Measurements from ENCODE around the gene EPB41L4B.
"Not testable (repeated sequence)": the region's sequence is repeated elsewhere in the genome, so short reads cannot be mapped to it uniquely, and the experiment has no call there.

The EPB41L4B gene

DNA sequence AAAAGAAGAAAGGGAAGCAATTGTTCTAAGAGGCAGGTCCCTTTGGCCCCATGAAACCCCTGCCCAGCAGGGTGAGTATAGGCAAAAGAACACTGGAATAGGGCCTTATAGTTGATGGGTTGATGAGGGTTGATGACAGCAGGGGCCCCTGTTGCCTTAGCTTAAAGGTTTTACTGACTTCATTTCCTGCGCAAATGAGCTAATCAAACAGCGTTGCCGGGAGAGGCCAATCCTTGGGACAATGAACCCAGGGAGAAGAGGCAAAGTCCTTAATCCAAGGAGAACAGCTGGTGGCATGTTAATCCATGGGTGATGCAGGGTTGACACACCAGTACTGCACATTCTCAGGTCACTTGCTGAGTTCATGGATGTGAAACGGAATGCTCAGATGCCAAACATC lies 22.0 kb upstream of the EPB41L4B start:
- H3K9me3 ChIP-seq (ENCODE audit: control insufficient read depth, low read length) = no peaks in the 10 kb centered on the region
- no peaks in the 10 kb centered on the region for H3K4me1 ChIP-seq (ENCODE audit: control insufficient read depth, insufficient read depth, low read length, poor library complexity, severe bottlenecking)
- WGBS, 2 experiments (ENCODE audit: insufficient coverage in 2 of 2) = 90 to 95% methylated on average over 4 of the region's 4 CpGs
- no peak overlapping the region for H3K27ac ChIP-seq (ENCODE audit: low read depth, low read length, severe bottlenecking)
- no peak overlapping the region for H3K4me3 ChIP-seq (ENCODE audit: extremely low read depth, insufficient read depth, low read length, poor library complexity, severe bottlenecking)
- no peaks in the 10 kb centered on the region for H3K36me3 ChIP-seq (ENCODE audit: control insufficient read depth, insufficient read depth, low read length)

DNA sequence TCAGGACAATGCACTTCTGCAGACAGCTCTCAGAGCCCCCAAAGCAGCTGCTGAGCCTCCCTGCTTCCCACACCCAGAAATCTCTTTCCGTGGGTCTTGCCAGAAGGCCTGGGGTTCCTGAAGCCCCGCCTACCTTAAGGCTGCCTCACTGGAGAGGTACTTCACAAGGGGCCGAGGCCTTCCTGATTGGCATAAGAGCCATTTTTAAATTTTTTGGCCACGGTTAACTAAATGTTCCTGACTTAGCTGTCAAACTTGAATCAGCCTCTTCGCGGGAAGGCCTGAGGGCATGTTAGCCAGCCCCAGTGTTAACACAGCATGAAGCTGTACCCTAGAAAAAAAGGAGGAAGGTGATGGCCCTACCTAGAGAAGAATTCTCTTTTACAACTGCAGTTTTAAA lies 20.7 kb upstream of the EPB41L4B start:
- Histone ChIP-seq H3K27ac (ENCODE audit: low read depth, low read length, severe bottlenecking) (no peak overlapping the region), H3K4me1 (ENCODE audit: control insufficient read depth, insufficient read depth, low read length, poor library complexity, severe bottlenecking) (no peaks in the 10 kb centered on the region), H3K4me3 (ENCODE audit: extremely low read depth, insufficient read depth, low read length, poor library complexity, severe bottlenecking) (no peak overlapping the region), H3K9me3 (ENCODE audit: control insufficient read depth, low read length) (no peaks in the 10 kb centered on the region), H3K36me3 (ENCODE audit: control insufficient read depth, insufficient read depth, low read length) (no peaks in the 10 kb centered on the region)
- 57 to 66% methylated on average over 5 of the region's 6 CpGs for WGBS, 2 experiments (ENCODE audit: insufficient coverage in 2 of 2)

DNA sequence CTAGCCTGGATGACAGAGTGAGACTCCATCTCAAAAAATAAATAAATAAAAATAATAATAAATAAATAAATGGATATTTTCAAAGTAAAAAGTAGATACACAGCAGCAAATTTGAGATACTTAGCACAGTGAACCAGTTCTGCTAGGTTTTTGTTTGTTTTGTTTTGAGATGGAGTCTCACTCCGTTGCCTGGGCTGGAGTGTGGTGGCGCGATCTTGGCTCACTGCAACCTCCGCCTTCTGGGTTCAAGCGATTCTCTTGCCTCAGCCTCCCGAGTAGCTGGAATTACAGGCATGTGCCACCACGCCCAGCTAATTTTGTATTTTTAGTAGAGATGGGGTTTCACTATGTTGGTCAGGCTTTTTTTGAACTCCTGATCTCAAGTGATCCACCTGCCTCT lies 20.1 kb upstream of the EPB41L4B start:
- H3K4me3 ChIP-seq (ENCODE audit: extremely low read depth, insufficient read depth, low read length, poor library complexity, severe bottlenecking); H3K4me1 ChIP-seq (ENCODE audit: control insufficient read depth, insufficient read depth, low read length, poor library complexity, severe bottlenecking): not testable (repeated sequence)
- 60 to 81% methylated on average over 1 to 4 of the region's 7 CpGs for WGBS, 2 experiments (ENCODE audit: insufficient coverage in 2 of 2)

DNA sequence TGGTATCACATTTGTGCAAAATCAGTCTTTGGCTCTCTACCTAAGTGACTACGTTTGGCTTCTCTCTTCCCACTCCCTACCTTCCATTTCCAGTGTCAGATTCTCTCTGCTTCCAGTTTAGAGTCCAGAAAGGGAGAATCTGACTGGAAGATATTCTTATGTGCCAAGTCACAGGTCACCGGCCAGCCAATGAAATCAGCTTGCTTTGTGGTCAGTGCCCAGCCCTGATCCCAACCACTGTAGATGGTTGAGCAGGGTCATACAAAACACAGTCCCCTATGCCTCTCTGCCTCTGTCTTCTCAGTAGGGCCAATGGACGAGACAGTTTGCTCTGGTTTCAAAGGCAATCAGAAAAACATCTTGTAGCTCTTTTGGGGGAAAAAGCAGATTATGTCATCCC lies 15.6 kb upstream of the EPB41L4B start:
- Histone ChIP-seq H3K9me3 (ENCODE audit: control insufficient read depth, low read length) (no peaks in the 10 kb centered on the region), H3K4me3 (ENCODE audit: extremely low read depth, insufficient read depth, low read length, poor library complexity, severe bottlenecking) (no peak overlapping the region), H3K36me3 (ENCODE audit: control insufficient read depth, insufficient read depth, low read length) (no peaks in the 10 kb centered on the region), H3K4me1 (ENCODE audit: control insufficient read depth, insufficient read depth, low read length, poor library complexity, severe bottlenecking) (no peaks in the 10 kb centered on the region), H3K27ac (ENCODE audit: low read depth, low read length, severe bottlenecking) (no peak overlapping the region)
- 73 to 93% methylated on average over 2 of the region's 3 CpGs for WGBS, 2 experiments (ENCODE audit: insufficient coverage in 2 of 2)

More for the DNA sequence above, 20.1 kb upstream of the EPB41L4B start:
- H3K36me3 ChIP-seq (ENCODE audit: control insufficient read depth, insufficient read depth, low read length); H3K27ac ChIP-seq (ENCODE audit: low read depth, low read length, severe bottlenecking); H3K9me3 ChIP-seq (ENCODE audit: control insufficient read depth, low read length): not testable (repeated sequence)

DNA sequence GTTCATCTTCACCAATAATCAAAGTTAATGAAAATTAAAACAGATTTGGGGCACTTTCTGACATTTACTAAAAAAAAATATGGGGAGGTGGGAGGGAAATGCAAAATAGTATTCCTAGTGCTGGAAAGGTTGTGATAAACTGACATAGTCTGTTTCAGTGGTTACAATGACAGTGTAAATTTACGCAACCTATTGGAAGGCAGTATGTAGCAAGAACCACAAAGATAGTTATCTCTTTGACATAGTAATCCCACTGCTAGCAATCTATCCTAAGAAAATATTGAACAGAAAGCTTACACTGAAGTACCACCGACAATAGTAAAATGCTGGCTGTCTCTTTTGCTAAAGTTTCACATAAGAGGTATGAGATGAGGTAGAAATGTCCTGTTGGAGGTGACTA lies 15.1 kb upstream of the EPB41L4B start:
- no peaks in the 10 kb centered on the region for H3K4me1 ChIP-seq (ENCODE audit: control insufficient read depth, insufficient read depth, low read length, poor library complexity, severe bottlenecking)
- H3K36me3 ChIP-seq (ENCODE audit: control insufficient read depth, insufficient read depth, low read length) = no peaks in the 10 kb centered on the region
- no peaks in the 10 kb centered on the region for H3K9me3 ChIP-seq (ENCODE audit: control insufficient read depth, low read length)
- H3K4me3 ChIP-seq (ENCODE audit: extremely low read depth, insufficient read depth, low read length, poor library complexity, severe bottlenecking) = no peak overlapping the region
- no peak overlapping the region for H3K27ac ChIP-seq (ENCODE audit: low read depth, low read length, severe bottlenecking)
- 90% methylated on average over 2 of the region's 2 CpGs; no CpG with 5 or more reads in 1 of the 2 experiments for WGBS, 2 experiments (ENCODE audit: insufficient coverage in 2 of 2)

DNA sequence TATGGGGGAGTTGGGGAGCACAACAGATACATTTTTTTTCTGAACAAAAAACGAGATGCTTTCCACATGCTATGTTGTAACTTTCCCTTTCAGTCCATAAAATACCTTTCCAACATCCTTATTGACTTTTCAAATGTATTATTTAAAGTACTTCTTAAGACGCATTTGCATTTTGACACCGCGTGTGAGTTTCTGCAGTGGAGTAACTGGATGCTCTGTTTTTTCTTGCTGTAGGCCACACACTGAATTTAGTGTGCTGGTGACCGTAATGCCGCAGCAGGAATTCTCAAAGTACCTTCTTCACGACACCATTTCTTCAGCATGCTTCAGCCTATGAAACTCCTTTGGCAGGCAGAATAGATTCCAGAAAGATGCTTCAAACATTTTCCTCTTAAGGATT lies 14.3 kb upstream of the EPB41L4B start:
- H3K36me3 ChIP-seq (ENCODE audit: control insufficient read depth, insufficient read depth, low read length) = no peaks in the 10 kb centered on the region
- H3K4me3 ChIP-seq (ENCODE audit: extremely low read depth, insufficient read depth, low read length, poor library complexity, severe bottlenecking) = no peak overlapping the region
- H3K4me1 ChIP-seq (ENCODE audit: control insufficient read depth, insufficient read depth, low read length, poor library complexity, severe bottlenecking) = no peaks in the 10 kb centered on the region
- H3K9me3 ChIP-seq (ENCODE audit: control insufficient read depth, low read length) = no peaks in the 10 kb centered on the region
- 100% methylated on average over 3 of the region's 7 CpGs for WGBS, 2 experiments (ENCODE audit: insufficient coverage in 2 of 2)
- no peak overlapping the region for H3K27ac ChIP-seq (ENCODE audit: low read depth, low read length, severe bottlenecking)

DNA sequence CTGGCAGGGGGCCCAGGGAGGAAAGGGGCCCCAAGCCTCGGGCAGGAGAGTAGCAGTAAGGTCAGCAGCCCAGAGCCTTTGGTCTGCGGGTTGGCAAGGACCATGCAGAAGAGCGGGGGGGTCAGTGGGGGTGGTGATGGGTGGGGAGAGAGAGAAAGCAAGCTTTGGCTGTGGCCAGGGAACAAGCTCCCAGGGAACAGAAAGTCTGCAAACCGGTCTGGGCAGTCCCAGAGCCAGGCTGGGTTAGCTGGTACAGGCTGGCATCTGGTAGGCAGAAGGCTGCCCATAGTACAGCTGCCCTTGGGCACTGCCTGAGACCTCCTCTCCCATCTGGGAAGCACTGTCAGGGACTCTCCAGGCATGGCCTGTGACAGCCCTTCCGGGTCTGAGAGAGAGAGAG lies 10.5 kb upstream of the EPB41L4B start:
- 73 to 92% methylated on average over 4 of the region's 5 CpGs for WGBS, 2 experiments (ENCODE audit: insufficient coverage in 2 of 2)
- H3K9me3 ChIP-seq (ENCODE audit: control insufficient read depth, low read length) = no peaks in the 10 kb centered on the region

GRCh38 chr9:109329638-109330258 lies 8.9 kb upstream of the EPB41L4B start:
- Histone ChIP-seq H3K27ac (ENCODE audit: low read depth, low read length, severe bottlenecking) (no peak overlapping the region), H3K9me3 (ENCODE audit: control insufficient read depth, low read length) (no peaks in the 10 kb centered on the region), H3K36me3 (ENCODE audit: control insufficient read depth, insufficient read depth, low read length) (no peaks in the 10 kb centered on the region), H3K4me1 (ENCODE audit: control insufficient read depth, insufficient read depth, low read length, poor library complexity, severe bottlenecking) (peaks cover 8% of the 10 kb centered on the region), H3K4me3 (ENCODE audit: extremely low read depth, insufficient read depth, low read length, poor library complexity, severe bottlenecking) (no peak overlapping the region)
- 85 to 91% methylated on average over 7 to 9 of the region's 11 CpGs for WGBS, 2 experiments (ENCODE audit: insufficient coverage in 2 of 2)

More for the DNA sequence above, 10.5 kb upstream of the EPB41L4B start:
- Histone ChIP-seq H3K4me3 (ENCODE audit: extremely low read depth, insufficient read depth, low read length, poor library complexity, severe bottlenecking) (no peak overlapping the region), H3K4me1 (ENCODE audit: control insufficient read depth, insufficient read depth, low read length, poor library complexity, severe bottlenecking) (peaks cover 8% of the 10 kb centered on the region), H3K27ac (ENCODE audit: low read depth, low read length, severe bottlenecking) (no peak overlapping the region), H3K36me3 (ENCODE audit: control insufficient read depth, insufficient read depth, low read length) (no peaks in the 10 kb centered on the region)

GRCh38 chr9:109328978-109329637 lies 8.2 kb upstream of the EPB41L4B start:
- Histone ChIP-seq H3K9me3 (ENCODE audit: control insufficient read depth, low read length) (no peaks in the 10 kb centered on the region), H3K36me3 (ENCODE audit: control insufficient read depth, insufficient read depth, low read length) (no peaks in the 10 kb centered on the region), H3K27ac (ENCODE audit: low read depth, low read length, severe bottlenecking) (no peak overlapping the region), H3K4me3 (ENCODE audit: extremely low read depth, insufficient read depth, low read length, poor library complexity, severe bottlenecking) (no peak overlapping the region), H3K4me1 (ENCODE audit: control insufficient read depth, insufficient read depth, low read length, poor library complexity, severe bottlenecking) (peaks cover 8% of the 10 kb centered on the region)
- 68 to 73% methylated on average over 9 to 10 of the region's 12 CpGs for WGBS, 2 experiments (ENCODE audit: insufficient coverage in 2 of 2)

- no peak overlapping the region for H3K4me3 ChIP-seq (ENCODE audit: extremely low read depth, insufficient read depth, low read length, poor library complexity, severe bottlenecking)
- no peaks in the 10 kb centered on the region for H3K9me3 ChIP-seq (ENCODE audit: control insufficient read depth, low read length)
- H3K27ac ChIP-seq (ENCODE audit: low read depth, low read length, severe bottlenecking) = no peak overlapping the region
- peaks cover 8% of the 10 kb centered on the region for H3K4me1 ChIP-seq (ENCODE audit: control insufficient read depth, insufficient read depth, low read length, poor library complexity, severe bottlenecking)
- H3K36me3 ChIP-seq (ENCODE audit: control insufficient read depth, insufficient read depth, low read length) = no peaks in the 10 kb centered on the region
Measured at GRCh38 chr9:109325089-109325488, 4.2 kb upstream of the EPB41L4B start.

GRCh38 chr9:109323771-109324170 lies 2.9 kb upstream of the EPB41L4B start:
- no peaks in the 10 kb centered on the region for H3K36me3 ChIP-seq (ENCODE audit: control insufficient read depth, insufficient read depth, low read length)
- no peaks in the 10 kb centered on the region for H3K9me3 ChIP-seq (ENCODE audit: control insufficient read depth, low read length)
- H3K4me1 ChIP-seq (ENCODE audit: control insufficient read depth, insufficient read depth, low read length, poor library complexity, severe bottlenecking) = peaks cover 6% of the 10 kb centered on the region
- WGBS, 2 experiments (ENCODE audit: insufficient coverage in 2 of 2) = 81 to 84% methylated on average over 2 of the region's 3 CpGs
- H3K4me3 ChIP-seq (ENCODE audit: extremely low read depth, insufficient read depth, low read length, poor library complexity, severe bottlenecking) = no peak overlapping the region
- H3K27ac ChIP-seq (ENCODE audit: low read depth, low read length, severe bottlenecking) = no peak overlapping the region
